Medulla oblongata (tissue), 1 donor: Measurements from ENCODE around the gene SETX.

Experiments
- DNase-seq: peaks from one replicate; pipeline ENCODE4 v3.0.0-alpha.2; 2015; ENCODE audit errors: extremely low spot score

SETX gene

GRCh38 chr9:132241483-132241839, 113.3 kb downstream of the SETX start:
- DNase-seq: no peak

GRCh38 chr9:132240841-132241482, 113.8 kb downstream of the SETX start:
- DNase-seq: peak; percentile 95

- DNase-seq: no peak
These were observed 114.6 kb downstream of the SETX start for GRCh38 chr9:132239999-132240840.

GRCh38 chr9:132239518-132239917, 115.3 kb downstream of the SETX start:
- DNase-seq: no peak

- no peak for DNase-seq
These were observed 115.8 kb downstream of the SETX start for GRCh38 chr9:132238992-132239391.

GRCh38 chr9:132238026-132238972, 116.5 kb downstream of the SETX start:
- DNase-seq: no peak

- DNase-seq: no peak
These were observed 117.3 kb downstream of the SETX start for GRCh38 chr9:132237481-132237880.

GRCh38 chr9:132236662-132237311, 118.0 kb downstream of the SETX start:
- no peak for DNase-seq

- peak; percentile 89 for DNase-seq
These were observed 118.7 kb downstream of the SETX start for GRCh38 chr9:132235894-132236661.

GRCh38 chr9:132235125-132235524, 119.7 kb downstream of the SETX start:
- no peak for DNase-seq

GRCh38 chr9:132234535-132234934, 120.3 kb downstream of the SETX start:
- peak; percentile 20 for DNase-seq

GRCh38 chr9:132233138-132233537, 121.6 kb downstream of the SETX start:
- no peak for DNase-seq

- no peak for DNase-seq
These were observed 122.3 kb downstream of the SETX start for GRCh38 chr9:132232522-132232921.

- no peak for DNase-seq
These were observed 123.6 kb downstream of the SETX start for GRCh38 chr9:132231019-132231701.

- no peak for DNase-seq
These were observed 124.2 kb downstream of the SETX start for GRCh38 chr9:132230605-132231004.

- DNase-seq: no peak
These were observed 126.7 kb downstream of the SETX start for GRCh38 chr9:132228062-132228461.

- no peak for DNase-seq
These were observed 128.0 kb downstream of the SETX start for GRCh38 chr9:132226571-132227430.

- DNase-seq: no peak
These were observed 130.1 kb downstream of the SETX start for GRCh38 chr9:132224645-132225044.

GRCh38 chr9:132221941-132222340, 132.8 kb downstream of the SETX start:
- no peak for DNase-seq
